GM18870 (cell line): ENCODE data around the gene DNM2.

Source experiments
- ATAC-seq: cut with Tn5 transposase; IDR thresholded peaks from one replicate; pipeline ENCODE4 v1.9.1; 2021; ENCODE audit warnings: moderate library complexity; ENCODE audit not compliant: unreplicated experiment

The DNM2 gene

GRCh38 chr19:10811391-10812111 is 93.7 kb downstream of the DNM2 start:
- ATAC-seq: no peak

- ATAC-seq: no peak
Measured at GRCh38 chr19:10812196-10812595, 94.3 kb downstream of the DNM2 start.

DNA sequence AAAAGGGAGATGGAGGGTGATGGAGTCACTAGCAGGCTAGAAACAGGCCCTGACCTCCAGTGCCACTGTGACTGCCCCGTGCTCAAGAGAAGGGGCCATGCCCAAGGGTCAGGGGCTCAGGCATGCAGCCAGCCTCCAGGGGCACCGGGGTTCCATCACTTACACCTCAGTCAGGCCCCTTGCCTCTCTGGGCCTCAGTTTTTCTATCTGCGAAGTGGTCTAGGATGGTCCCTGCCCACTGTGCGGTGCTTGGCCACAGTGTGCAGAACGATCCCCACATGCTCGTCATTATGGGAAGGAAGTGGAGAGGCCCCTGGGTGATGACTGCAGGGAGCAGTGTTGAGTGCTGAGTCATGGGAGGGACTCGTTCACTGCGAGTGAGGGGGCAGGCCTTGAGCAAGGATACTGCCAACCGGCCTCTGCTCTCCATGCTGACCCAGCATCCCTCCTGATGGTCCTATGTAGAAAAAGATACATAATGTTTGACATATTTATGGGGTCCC is 95.1 kb downstream of the DNM2 start:
- no peak for ATAC-seq

GRCh38 chr19:10815007-10815536 is 97.2 kb downstream of the DNM2 start:
- ATAC-seq: no peak

DNA sequence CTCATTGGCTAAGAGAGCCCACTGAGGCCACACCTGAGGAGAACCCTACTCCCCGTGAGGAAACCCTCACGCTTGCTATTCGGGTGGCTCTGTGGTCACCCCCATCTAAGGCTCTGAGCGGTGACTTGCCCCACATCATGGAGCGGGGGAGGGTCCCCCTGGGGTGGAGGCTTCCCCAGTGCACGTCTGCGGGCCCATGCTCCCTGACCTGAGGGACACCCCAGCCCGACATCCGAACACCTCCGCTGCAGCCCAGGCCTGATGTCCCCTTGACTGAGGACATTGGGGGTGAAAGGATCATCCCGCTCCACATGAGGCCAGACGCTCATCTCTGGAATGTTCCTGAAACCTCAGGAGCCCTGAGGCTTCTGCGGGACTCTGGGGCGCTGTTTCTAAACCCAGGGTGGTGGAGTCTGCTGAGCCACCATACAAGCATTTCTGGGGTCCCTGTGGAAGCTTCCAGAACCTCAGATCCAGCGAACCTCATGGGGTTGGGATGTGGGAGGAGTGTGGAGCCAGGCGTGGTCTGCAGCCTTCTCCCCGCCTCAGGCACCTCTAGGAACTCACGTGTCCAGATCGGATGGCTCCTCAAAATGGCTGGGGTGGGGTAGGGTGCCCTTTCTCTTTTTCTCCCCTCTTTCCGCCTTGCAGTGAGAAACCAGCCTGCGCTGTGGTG is 98.2 kb downstream of the DNM2 start:
- no peak for ATAC-seq

DNA sequence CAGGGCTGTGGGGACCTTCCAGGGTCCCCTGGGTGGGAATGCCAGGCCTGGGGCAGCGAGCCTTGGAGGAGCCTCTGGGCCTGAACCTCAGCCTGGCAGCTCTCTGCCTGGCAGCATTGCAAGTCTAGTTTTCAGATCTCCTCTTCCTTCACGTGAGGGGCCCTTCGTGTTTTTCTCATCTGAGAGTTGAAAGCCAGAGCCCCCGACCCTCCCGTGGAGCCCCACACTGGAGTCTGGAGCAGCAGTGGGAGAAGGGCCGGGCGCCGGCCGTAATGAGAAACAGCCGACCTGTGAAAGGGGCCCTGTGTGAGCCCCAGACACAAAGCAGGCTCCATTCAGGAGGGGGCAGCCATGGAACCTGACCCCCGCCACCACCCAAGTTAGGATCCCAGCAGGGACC is 98.8 kb downstream of the DNM2 start:
- ATAC-seq: no peak

- no peak for ATAC-seq
Measured at GRCh38 chr19:10817291-10818038, 99.6 kb downstream of the DNM2 start.

- no peak for ATAC-seq
Measured at GRCh38 chr19:10818301-10819123, 100.6 kb downstream of the DNM2 start.

GRCh38 chr19:10819124-10820060 is 101.5 kb downstream of the DNM2 start:
- ATAC-seq: no peak

DNA sequence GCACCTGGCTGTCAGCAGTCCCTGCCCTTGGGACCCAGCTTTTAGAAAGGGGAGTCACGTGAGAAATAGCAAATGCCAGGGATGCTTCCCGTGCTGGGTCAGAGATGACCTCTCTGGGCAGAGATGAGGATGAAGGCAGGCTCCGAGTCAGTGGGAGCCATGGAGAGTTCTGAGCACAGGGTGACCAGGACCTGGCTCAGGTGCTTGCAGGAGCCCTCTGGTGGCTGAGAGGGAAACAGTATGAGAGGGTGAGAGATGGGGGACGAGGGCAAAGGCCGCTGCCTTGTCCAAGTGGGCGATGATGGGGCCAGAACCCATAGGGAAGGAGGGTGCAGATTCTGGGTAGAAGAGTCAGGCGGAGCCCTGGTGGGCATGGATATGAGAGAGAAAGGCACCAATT is 102.3 kb downstream of the DNM2 start:
- ATAC-seq: no peak

DNA sequence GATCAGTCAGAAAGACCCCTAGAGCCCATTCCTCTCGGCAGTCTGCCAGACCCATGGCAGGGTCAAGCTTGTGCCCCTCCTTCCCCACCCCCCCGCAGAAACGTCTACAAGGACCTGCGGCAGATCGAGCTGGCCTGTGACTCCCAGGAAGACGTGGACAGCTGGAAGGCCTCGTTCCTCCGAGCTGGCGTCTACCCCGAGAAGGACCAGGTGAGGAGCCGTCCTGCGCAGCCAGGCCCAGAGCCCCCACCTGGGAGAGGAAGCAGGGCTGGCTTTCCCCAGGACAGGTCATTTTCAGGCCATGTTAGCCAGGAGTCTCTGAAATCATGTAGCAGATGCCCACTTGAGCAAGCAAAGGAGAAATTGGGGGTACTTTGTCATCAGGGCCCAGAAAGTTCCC is 105.8 kb downstream of the DNM2 start:
- no peak for ATAC-seq

- ATAC-seq: no peak
Measured at GRCh38 chr19:10826231-10826630, 108.4 kb downstream of the DNM2 start.

DNA sequence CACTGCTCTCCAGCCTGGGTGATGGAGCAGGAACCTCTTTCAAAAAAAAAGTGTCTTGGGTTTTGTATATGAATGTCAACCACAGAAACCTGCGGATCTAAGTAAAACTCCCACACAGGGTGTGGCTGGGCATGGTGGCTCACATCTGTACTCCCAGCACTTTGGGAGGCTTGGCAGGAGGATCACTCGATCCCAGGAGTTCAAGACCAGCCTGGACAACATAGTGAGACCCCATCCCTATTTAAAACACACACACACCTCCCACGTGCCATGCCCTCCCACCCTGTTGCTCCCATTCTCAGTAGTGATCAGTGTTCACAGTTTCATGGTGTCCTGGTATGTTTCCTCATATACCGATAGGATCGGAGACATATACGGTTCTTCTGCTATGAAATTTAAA is 109.0 kb downstream of the DNM2 start:
- ATAC-seq: no peak

DNA sequence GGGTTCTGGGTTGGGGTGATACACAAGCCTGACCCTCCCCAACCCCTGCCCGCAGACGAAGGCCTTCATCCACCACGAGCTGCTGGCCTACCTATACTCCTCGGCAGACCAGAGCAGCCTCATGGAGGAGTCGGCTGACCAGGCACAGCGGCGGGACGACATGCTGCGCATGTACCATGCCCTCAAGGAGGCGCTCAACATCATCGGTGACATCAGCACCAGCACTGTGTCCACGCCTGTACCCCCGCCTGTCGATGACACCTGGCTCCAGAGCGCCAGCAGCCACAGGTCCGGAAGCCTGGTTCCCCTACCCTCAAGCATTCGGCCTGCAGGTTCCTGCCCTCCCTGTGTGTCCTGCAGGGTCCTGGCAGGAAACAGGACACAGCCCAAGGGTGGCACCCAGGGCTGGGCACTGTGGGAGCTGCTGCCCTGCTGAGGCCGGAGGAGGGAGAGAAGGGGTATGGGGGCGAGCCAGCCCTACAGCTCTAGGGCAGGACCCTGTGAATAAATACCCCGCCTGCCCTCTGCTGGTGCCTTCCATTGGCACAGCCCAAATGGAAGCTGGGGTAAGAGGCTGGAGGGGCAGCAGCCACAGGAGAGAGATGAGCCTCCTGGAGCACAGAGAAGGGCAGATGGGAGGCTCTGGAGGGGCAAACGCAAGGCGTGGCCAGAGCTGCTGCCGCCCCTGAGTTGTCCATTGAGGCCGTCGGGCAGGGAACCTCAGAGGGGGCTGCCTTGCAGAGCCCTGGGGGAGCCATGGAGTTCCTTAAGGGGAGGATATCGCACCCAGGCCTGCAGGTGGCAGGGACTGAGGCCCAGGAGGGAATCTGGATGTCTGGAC is 111.3 kb downstream of the DNM2 start:
- no peak for ATAC-seq

- ATAC-seq: no peak
Measured at GRCh38 chr19:10829967-10830366, 112.1 kb downstream of the DNM2 start.

DNA sequence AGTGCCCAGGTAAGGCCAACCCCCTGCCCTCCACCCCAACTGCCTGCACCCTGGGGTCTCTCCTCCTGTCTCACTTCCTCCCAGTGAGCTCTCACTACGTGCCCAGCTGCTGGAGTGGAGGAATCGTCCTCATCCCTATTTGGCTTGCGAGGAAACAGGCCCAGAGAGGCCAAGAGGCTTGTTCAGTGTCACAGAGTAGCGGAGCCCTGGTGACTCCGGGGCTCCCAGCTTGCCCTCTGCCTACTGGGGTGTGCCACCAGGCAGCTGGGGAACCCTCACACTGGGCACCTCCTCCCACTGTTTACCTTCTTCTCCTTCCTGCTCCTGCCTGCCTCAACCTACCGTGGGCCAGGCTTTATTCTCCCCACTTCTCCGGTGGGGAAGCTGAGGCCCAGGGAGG is 112.5 kb downstream of the DNM2 start:
- ATAC-seq: no peak

DNA sequence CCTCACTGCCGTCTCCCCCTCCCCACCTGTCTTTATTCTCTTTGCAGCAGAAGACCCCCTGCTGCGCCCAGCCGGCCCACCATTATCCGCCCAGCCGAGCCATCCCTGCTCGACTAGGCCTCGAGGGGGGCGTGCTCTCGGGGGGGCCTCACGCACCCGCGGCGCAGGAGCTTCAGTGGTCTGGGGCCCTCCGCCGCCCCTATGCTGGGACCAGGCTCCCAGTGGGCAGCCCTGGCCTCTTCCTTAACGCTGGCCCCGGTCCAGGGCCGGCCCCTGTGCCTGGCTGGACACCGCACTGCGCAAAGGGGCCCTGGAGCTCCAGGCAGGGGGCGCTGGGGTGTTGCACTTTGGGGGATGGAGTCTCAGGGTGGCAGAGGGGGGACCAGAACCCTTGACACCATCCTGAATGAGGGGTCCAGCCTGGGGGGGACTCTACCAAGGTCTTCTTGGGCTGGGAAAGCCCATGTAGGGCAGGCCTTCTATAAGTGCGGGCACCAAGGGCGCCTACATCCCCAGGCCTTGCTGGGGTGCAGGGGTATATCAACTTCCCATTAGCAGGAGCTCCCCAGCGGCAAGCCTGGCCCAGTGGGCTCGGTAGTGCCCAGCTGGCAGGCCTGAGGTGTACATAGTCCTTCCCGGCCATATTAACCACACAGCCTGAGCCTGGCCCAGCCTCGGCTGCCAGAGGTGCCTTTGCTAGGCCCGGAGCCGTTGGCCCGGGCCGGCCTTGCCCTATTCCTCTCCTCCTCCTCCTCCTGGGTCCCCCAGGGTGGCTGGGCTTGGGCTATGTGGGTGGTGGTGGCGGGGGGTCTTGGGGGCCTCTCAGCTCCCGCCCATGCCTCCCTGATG is 113.3 kb downstream of the DNM2 start:
- no peak for ATAC-seq
